Stomach (tissue), 9 donors: ENCODE results near the gene ALDOC. TPM values are rescaled to one million over a fixed set of nuclear protein-coding genes. Genes with fewer than 3 reads are reported as not detected.

Experiments used
- DNase-seq, 2 donors: peaks; one replicate each; pipeline versions ENCODE4 v3.0.0 to v3.0.0-alpha.2; 2013 to 2019
- H3K27ac ChIP-seq, 5 donors: fragments of 200-600 bp in 4 of 5; sonication (generic) in 4 of 5; one replicate each; pipeline ENCODE4 v1.5.1; 2013 to 2019; ENCODE audit warnings: mild to moderate bottlenecking in 1 of 5, moderate library complexity in 1 of 5
- H3K27me3 ChIP-seq, 3 donors: fragments of 200-600 bp; sonication (generic); one replicate each; pipeline ENCODE4 v1.5.1; 2017 to 2019; ENCODE audit warnings: mixed run types in 1 of 3
- H3K36me3 ChIP-seq, 4 donors: fragments of 200-600 bp; sonication (generic); 1 replicate in 3 of 4; 2 replicates in 1 of 4; pipeline ENCODE4 v1.5.1; 2016 to 2019
- H3K4me1 ChIP-seq, 4 donors: fragments of 200-600 bp; sonication (generic); one replicate each; pipeline ENCODE4 v1.5.1; 2016 to 2019
- H3K4me3 ChIP-seq, 4 donors: fragments of 200-600 bp; sonication (generic) in 3 of 4; one replicate each; pipeline ENCODE4 v1.5.1; 2016 to 2019; ENCODE audit warnings: mild to moderate bottlenecking in 1 of 4
- H3K9me3 ChIP-seq, 4 donors: fragments of 200-600 bp; sonication (generic); one replicate each; pipeline ENCODE4 v1.5.1; 2016 to 2019
- CTCF ChIP-seq, 7 experiments: fragments of 450-650 bp in 4 of 7; fragments of 200-600 bp in 3 of 7; sonication (generic) in 3 of 7; IDR thresholded peaks; one replicate each; pipeline ENCODE4 v1.5.1; 2016 to 2019; ENCODE audit warnings: antibody characterized with exemption in 7 of 7, control low read depth in 2 of 7, mild to moderate bottlenecking in 1 of 7
- EP300 ChIP-seq: sonication (generic); formaldehyde crosslinking; IDR thresholded peaks from one replicate; pipeline ENCODE4 v1.6.1; 2017; ENCODE audit warnings: antibody characterized with exemption
- POLR2A ChIP-seq, 4 donors: fragments of 450-650 bp; IDR thresholded peaks; one replicate each; pipeline ENCODE4 v1.6.1; 2016; ENCODE audit warnings: antibody characterized with exemption in 4 of 4, control low read depth in 2 of 4, mild to moderate bottlenecking in 1 of 4, moderate library complexity in 1 of 4
- POLR2AphosphoS5 ChIP-seq, 3 donors: sonication (generic); formaldehyde crosslinking; IDR thresholded peaks; one replicate each; pipeline ENCODE4 v1.6.1; 2016; ENCODE audit warnings: antibody characterized with exemption in 3 of 3
- WGBS, 5 donors: extraction: QIAGEN DNeasy Blood & Tissue Kit in 3 of 5; methylation state at CpG; one replicate each; pipeline versions ENCODE4 v1.1.5 to v1.1.7; 2013 to 2018; 5-methylcytosine and 5-hydroxymethylcytosine counted together
- intact Hi-C: fragments of 100-400 bp; cut with DNase I; formaldehyde crosslinking; loops from one replicate; pipeline ENCODE4 v1.15.1; 2023; ENCODE audit warnings: low total_unique reads
- polyA plus RNA-seq, 3 donors: library from polyadenylated mRNA; stranded (reverse); fragments of 200-250 nt; gene quantifications; one replicate each; pipeline ENCODE4 v1.2.3, GENCODE V29; 2013
- total RNA-seq, 5 donors: library from RNA; depleted of rRNA; stranded (reverse); fragments of >200 nt; gene quantifications; one replicate each; pipeline versions ENCODE4 v1.1.0 to v1.2.3, GENCODE V29; 2014 to 2016
- donor health status: healthy with polysubstance abuse.
- donor health status: Bipolar disorder and iron deficiency.
- donor health status: healthy.

Gene ALDOC
- total and polyA plus RNA-seq, 8 donors: 0.89 to 54.8 (median 11.0) TPM

GRCh38 chr17:28541439-28541838 lies 35.3 kb downstream of the ALDOC start:
- no peaks in the 10 kb centered on the region for H3K9me3 ChIP-seq
- 67 to 83% (median 74%) methylated on average over 4 of the region's 4 CpGs for WGBS, 5 donors
- peaks cover 3 to 10% (median 7%) of the 10 kb centered on the region in 4 donors for H3K4me1 ChIP-seq
- H3K36me3 ChIP-seq: peaks cover 0 to 5% (median 3%) of the 10 kb centered on the region in 4 donors
- DNase-seq: no peak
- TF ChIP-seq POLR2A (IDR thresholded peaks at IDR 0.05): no peak
- TF ChIP-seq CTCF (IDR thresholded peaks at IDR 0.05): no peak
- TF ChIP-seq POLR2AphosphoS5 (IDR thresholded peaks at IDR 0.05): no peak
- no peak for TF ChIP-seq EP300
- H3K4me3 ChIP-seq: no peak overlapping the region
- H3K27me3 ChIP-seq: no peaks in the 10 kb centered on the region
- H3K27ac ChIP-seq: no peak overlapping the region
- intact Hi-C loops: no loop called here

- Histone ChIP-seq H3K27ac (no peak overlapping the region), H3K36me3 (no peaks in the 10 kb centered on the region), H3K9me3 (no peaks in the 10 kb centered on the region), H3K27me3 (no peaks in the 10 kb centered on the region), H3K4me1 (peaks cover 3 to 19% (median 9%) of the 10 kb centered on the region in 4 donors), H3K4me3 (no peak overlapping the region)
- DNase-seq: no peak
- TF ChIP-seq CTCF (IDR thresholded peaks at IDR 0.05) (no peak), EP300 (no peak), POLR2A (IDR thresholded peaks at IDR 0.05) (no peak), POLR2AphosphoS5 (IDR thresholded peaks at IDR 0.05) (no peak)
- 67 to 84% (median 80%) methylated on average over 3 to 4 of the region's 4 CpGs for WGBS, 5 donors
- intact Hi-C loops: no loop called here
Measured at GRCh38 chr17:28540231-28540630, 36.5 kb downstream of the ALDOC start.

- TF ChIP-seq POLR2AphosphoS5 (IDR thresholded peaks at IDR 0.05) (no peak), EP300 (no peak), CTCF (IDR thresholded peaks at IDR 0.05) (no peak), POLR2A (IDR thresholded peaks at IDR 0.05) (no peak)
- peaks cover 3 to 24% (median 9%) of the 10 kb centered on the region in 4 donors for H3K4me1 ChIP-seq
- no peaks in the 10 kb centered on the region for H3K36me3 ChIP-seq
- no peaks in the 10 kb centered on the region for H3K9me3 ChIP-seq
- DNase-seq: no peak
- H3K4me3 ChIP-seq: no peak overlapping the region
- intact Hi-C loops: loop anchor here (5.0 kb wide), 1 partner anchor 41 kb away; no protein-coding TSS in a partner anchor
- no peak overlapping the region for H3K27ac ChIP-seq
- 83 to 92% (median 89%) methylated on average over 14 of the region's 14 CpGs for WGBS, 5 donors
- H3K27me3 ChIP-seq: no peaks in the 10 kb centered on the region
Measured at GRCh38 chr17:28538296-28538895, 38.3 kb downstream of the ALDOC start.

DNA sequence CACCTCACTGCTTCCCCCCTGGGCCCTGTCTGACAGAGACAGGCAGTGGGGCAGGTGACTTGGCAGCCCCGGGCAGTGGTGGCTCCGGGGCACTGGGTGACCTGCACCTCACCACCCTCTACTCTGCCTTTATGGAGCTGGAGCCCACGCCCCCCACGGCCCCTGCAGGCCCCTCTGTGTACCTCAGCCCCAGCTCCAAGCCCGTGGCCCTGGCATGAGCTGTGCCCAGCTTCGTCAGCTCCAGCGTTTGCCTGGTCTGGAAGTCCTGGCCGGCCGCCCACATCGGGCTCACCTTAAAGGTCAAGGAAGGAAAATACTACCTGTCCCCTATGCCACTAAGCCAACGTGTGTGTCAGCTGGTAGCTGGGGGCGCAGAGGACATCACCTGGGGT lies 39.5 kb downstream of the ALDOC start:
- TF ChIP-seq EP300: no peak
- no peak for TF ChIP-seq POLR2AphosphoS5 (IDR thresholded peaks at IDR 0.05)
- TF ChIP-seq POLR2A (IDR thresholded peaks at IDR 0.05): no peak
- TF ChIP-seq CTCF (IDR thresholded peaks at IDR 0.05): no peak
- H3K27ac ChIP-seq: no peak overlapping the region
- no peaks in the 10 kb centered on the region for H3K36me3 ChIP-seq
- DNase-seq: peak in 1 of 2 donors; percentile 84
- H3K4me3 ChIP-seq: no peak overlapping the region
- intact Hi-C loops: loop anchor here (5.0 kb wide), 1 partner anchor 40 kb away; no protein-coding TSS in a partner anchor
- H3K9me3 ChIP-seq: no peaks in the 10 kb centered on the region
- WGBS, 5 donors: 29 to 59% (median 45%) methylated on average over 9 to 12 of the region's 12 CpGs
- H3K4me1 ChIP-seq: peaks cover 3 to 24% (median 13%) of the 10 kb centered on the region in 4 donors
- H3K27me3 ChIP-seq: no peaks in the 10 kb centered on the region
